ENCODE measurements around the gene OGA.

Gene OGA

DNA sequence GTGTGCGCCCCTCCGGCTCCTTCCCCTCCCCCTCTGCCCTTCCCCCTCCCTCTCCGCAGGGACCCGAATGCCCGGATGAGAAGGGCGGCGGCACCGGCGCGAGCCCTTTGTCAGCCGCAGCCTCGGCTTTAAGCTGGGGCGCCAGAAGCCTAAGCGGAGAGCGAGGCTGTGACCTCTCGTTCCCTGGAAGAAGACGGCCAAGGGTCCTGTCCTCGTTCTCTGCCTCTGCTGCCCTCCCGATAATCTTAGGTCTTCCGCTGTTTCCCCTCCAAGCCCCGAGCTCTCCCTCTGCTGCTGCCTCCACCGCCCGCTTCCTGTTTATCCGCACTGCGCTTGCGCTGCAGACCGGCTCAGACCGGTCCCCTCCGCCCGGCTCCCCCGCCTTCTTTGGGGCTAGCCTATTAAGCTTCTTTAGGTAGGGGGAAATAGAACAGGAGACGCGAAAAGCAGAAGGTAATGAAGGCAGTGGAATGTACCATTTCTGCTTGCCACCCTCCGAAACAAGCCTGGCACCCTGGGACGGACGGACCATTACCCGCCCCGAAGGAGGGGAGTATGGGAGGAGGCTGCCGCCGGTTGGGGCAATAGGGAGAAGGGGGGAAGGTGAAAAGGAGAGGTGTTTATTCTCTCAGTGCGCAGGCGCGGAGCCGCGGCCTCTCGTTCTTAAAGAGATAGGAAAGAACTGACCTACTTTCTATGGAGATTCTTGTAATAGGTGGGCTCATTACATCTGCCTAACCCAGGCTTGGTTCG, at the start of gene OGA:
Gene OGA (minus strand): TSS at position 326 of the 753 bp plus-strand sequence. CDS start 422 bp downstream, outside the sequence.
- peak; percentile 100 for DNase-seq (ENCODE audit: low read depth, low spot score)
- ChIA-PET POLR2A (interaction anchor here (0.8 to 1.3 kb wide), 7 partner anchors 9 to 245 kb away, joined by 3 to 7 read pairs (median 3); partner anchors contain the start of gene NPM3), CTCF (interaction anchor here (0.7 to 2.4 kb wide), 9 partner anchors 17 to 193 kb away, joined by 3 to 12 read pairs (median 4); no protein-coding TSS in a partner anchor)
- peak within 1 kb of the TSS; percentile 99 for H3K4me3 ChIP-seq (ENCODE audit: low read depth, low read length)
- TF ChIP-seq, protein P1, sequence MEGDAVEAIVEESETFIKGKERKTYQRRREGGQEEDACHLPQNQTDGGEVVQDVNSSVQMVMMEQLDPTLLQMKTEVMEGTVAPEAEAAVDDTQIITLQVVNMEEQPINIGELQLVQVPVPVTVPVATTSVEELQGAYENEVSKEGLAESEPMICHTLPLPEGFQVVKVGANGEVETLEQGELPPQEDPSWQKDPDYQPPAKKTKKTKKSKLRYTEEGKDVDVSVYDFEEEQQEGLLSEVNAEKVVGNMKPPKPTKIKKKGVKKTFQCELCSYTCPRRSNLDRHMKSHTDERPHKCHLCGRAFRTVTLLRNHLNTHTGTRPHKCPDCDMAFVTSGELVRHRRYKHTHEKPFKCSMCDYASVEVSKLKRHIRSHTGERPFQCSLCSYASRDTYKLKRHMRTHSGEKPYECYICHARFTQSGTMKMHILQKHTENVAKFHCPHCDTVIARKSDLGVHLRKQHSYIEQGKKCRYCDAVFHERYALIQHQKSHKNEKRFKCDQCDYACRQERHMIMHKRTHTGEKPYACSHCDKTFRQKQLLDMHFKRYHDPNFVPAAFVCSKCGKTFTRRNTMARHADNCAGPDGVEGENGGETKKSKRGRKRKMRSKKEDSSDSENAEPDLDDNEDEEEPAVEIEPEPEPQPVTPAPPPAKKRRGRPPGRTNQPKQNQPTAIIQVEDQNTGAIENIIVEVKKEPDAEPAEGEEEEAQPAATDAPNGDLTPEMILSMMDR (IDR thresholded peaks at IDR 0.05; ENCODE audit: insufficient read depth, low read length, missing control alignments), result no peak

DNA sequence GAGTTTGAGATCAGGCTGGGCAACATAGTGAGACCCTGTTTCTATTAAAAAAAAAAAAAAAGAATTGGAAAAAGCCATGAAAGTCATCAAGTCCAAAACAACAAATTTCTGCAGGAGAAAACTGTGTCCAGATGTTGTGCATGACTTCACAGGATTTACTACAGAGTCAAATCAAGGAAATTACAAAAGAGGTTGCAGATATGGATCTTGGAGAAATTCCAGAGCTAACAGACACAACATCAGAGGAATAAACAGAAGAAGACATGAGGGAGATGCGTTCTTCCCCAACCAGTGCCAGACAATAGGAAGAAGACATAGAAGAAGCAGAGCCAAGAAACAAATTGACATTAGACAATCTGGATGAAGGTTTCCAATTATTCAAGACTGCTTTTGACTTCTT, 49.7 kb upstream of the OGA start:
- CTCF ChIA-PET, result interaction anchor here (2.3 kb wide), 1 partner anchor 142 kb away, joined by 7 read pairs; no protein-coding TSS in a partner anchor
- TF ChIP-seq, protein P1 (IDR thresholded peaks at IDR 0.05; ENCODE audit: insufficient read depth, low read length, missing control alignments), result no peak
- DNase-seq (ENCODE audit: low read depth, low spot score), result no peak
- no peak overlapping the region for H3K4me3 ChIP-seq (ENCODE audit: low read depth, low read length)
- POLR2A ChIA-PET, result no interaction called here

DNA sequence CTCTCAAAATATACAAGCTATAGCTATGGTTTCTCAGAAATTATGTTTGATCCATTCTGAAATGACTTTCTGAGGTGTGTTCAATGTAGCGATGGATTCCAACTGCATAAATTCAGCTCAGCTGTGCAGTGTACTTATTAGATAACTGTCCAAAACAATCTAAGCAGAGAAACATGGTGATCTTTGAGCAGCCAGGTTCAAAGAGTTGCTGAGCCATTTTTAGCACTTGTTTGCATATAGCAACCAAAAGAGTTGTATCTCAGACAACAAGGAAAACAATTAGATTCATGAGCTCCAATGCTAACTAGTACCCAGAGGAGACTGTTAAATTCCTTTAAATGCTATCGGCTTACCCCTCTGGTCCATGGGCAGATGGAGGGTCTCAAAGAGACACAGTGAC, 41.3 kb upstream of the OGA start:
- TF ChIP-seq, protein P1 (IDR thresholded peaks at IDR 0.05; ENCODE audit: insufficient read depth, low read length, missing control alignments), result no peak
- POLR2A ChIA-PET, result no interaction called here
- H3K4me3 ChIP-seq (ENCODE audit: low read depth, low read length), result no peak overlapping the region
- DNase-seq (ENCODE audit: low read depth, low spot score), result no peak
- CTCF ChIA-PET, result interaction anchor here (0.9 to 6.8 kb wide), 4 partner anchors 18 to 213 kb away, joined by 3 to 64 read pairs (median 4); partner anchors contain the start of gene KCNIP2

DNA sequence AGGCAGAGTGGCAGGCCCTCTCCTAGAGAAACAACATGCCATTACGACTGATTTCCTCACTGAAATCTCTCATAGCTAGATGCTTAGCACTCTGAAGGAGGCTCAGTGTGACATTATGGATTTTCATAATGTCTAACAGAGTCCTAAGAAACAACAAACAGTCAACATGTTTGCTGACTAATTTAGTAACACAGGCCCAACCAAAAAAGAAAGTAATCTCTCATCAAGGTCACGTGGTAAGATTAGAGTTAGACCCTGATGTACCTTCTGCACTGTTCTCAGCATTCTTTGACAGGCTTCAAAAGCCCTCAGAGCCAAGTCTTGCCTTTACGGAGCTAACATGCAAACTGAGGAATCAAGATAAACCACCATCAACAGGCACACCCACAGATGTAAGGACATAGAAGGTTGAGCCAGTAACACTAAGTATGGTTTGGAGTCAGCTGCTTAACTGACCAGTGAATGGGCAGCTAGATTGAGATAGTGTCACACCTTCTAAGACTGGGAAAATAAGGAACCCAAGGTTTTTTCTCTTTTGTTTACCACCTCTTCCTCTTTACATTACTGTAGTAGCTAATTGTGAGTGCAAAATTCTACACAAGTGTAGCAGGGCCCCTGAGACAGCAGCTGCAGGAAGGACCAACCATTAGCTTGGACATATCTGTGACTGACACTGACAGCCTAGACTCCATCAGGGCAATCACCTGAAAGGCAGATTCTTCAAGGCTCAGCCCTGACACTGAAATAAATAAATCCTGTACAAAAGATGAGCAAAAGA, 40.7 kb upstream of the OGA start:
- CTCF ChIA-PET, result interaction anchor here (0.6 to 6.8 kb wide), 9 partner anchors 17 to 214 kb away, joined by 3 to 64 read pairs (median 3); partner anchors contain the start of gene KCNIP2
- no peak overlapping the region for H3K4me3 ChIP-seq (ENCODE audit: low read depth, low read length)
- DNase-seq (ENCODE audit: low read depth, low spot score), result no peak
- POLR2A ChIA-PET, result no interaction called here
- TF ChIP-seq, protein P1 (IDR thresholded peaks at IDR 0.05; ENCODE audit: insufficient read depth, low read length, missing control alignments), result no peak

DNA sequence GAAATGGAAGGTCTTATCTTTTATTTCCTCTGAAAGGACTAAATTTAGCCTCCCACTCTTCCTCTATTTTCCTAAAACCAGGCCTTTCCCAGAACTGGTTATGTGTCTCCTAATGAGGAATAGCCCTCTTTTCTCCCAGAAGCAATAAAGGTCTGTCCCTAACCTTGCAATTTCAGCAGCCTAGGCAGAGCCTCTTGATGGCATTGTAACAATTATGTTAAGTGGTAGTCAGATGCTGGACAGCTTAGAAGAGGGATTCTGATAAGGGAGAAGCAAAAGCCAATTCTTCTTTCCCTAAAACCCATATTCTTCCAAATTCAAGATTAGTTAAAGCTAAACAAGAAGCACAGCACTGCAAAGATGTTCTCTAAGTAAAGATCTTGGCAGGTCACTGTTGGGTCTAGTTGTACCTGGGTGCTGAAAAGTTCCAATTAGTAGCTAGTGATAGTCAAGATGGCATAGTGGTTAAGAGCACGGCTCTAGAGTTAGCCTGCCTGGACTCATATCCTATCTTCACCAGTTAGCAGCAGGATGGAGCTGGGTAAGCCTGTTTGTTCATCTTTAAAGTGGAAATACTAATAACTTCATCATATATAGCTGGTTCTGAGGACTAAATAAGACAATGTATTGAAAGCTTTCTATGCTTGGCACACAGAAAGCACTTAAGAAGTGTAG, 39.7 kb upstream of the OGA start:
- DNase-seq (ENCODE audit: low read depth, low spot score), result no peak
- CTCF ChIA-PET, result interaction anchor here (0.6 to 6.8 kb wide), 7 partner anchors 17 to 215 kb away, joined by 3 to 64 read pairs (median 3); partner anchors contain the start of gene KCNIP2
- TF ChIP-seq, protein P1 (IDR thresholded peaks at IDR 0.05; ENCODE audit: insufficient read depth, low read length, missing control alignments), result no peak
- H3K4me3 ChIP-seq (ENCODE audit: low read depth, low read length), result no peak overlapping the region
- POLR2A ChIA-PET, result no interaction called here
